ENCODE data around the gene PRAF2.
A peak's percentile ranks its signal among the peaks of the same experiment; 100 is the strongest.

PRAF2 gene

DNA sequence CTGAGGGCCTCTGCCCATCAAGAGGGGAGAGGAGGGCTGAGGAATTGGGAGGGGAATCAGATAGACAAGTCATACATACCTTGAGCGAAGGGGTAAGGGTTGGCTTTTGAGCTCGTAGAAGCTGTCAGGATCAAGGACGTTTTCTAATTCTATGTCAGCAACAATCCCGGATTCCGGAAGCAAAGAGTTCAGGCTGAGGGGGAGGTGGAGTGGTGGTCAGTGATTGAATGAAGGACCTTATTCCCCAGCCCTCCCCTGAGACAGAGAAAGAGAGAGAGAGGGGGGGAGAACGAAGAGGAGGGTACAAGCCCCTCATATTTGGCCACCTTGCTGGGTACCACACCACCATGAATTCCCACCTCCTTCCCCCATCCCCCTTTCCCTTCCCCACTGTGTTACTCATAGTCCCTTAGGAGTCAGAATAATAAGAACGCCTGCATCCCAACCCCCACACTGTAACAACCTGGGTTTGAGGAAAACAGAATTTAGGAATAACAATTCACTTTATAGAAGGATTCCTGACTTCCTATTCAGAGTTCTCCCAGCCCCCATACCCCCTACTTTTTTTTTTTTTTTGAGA is 33.3 kb downstream of the PRAF2 start:
- peak overlapping the region in 1 of 2 experiments; percentile 78 for H2BK12ac ChIP-seq (ENCODE audit: low read length in 2 of 2)
- H3K18ac ChIP-seq (ENCODE audit: low read depth in 1 of 2, low read length in 2 of 2): peak overlapping the region; percentile 5 to 80
- H3K36me3 ChIP-seq (ENCODE audit: control insufficient read depth in 1 of 2, insufficient read depth in 2 of 2, low read depth in 1 of 2, low read length in 2 of 2): peaks cover 23 to 32% of the 10 kb centered on the region in 2 experiments
- H2AK5ac ChIP-seq (ENCODE audit: low read length, severe bottlenecking): peak overlapping the region; percentile 19
- H2BK5ac ChIP-seq (ENCODE audit: low read depth, low read length, poor library complexity, severe bottlenecking): no peak overlapping the region
- H2BK120ac ChIP-seq (ENCODE audit: low read depth, low read length): peak overlapping the region; percentile 73
- H3K9ac ChIP-seq (ENCODE audit: low read length): peak overlapping the region; percentile 93
- no peak overlapping the region for H3K23ac ChIP-seq (ENCODE audit: low read length in 2 of 2)
- H4K8ac ChIP-seq (ENCODE audit: low read length): no peak overlapping the region
- H3K4me1 ChIP-seq (ENCODE audit: control insufficient read depth, insufficient read depth, low read depth, low read length): peaks cover 10% of the 10 kb centered on the region
- no peaks in the 10 kb centered on the region for H3K79me1 ChIP-seq (replicated peaks; ENCODE audit: low read length, poor library complexity, severe bottlenecking)
- peak overlapping the region; percentile 85 for H3K27ac ChIP-seq (ENCODE audit: low read length, poor library complexity, severe bottlenecking)
- H3K9me3 ChIP-seq (ENCODE audit: control insufficient read depth, low read length): no peaks in the 10 kb centered on the region
- WGBS: 0% methylated on average over 1 of the region's 7 CpGs
- H2AFZ ChIP-seq (ENCODE audit: low read depth, low read length): no peak overlapping the region
- peaks cover 0 to 4% of the 10 kb centered on the region in 2 experiments for H3K27me3 ChIP-seq (ENCODE audit: control insufficient read depth in 1 of 2, insufficient read depth in 1 of 2, low read length in 2 of 2)
- peak overlapping the region in 1 of 2 experiments; percentile 80 for H3K4ac ChIP-seq (ENCODE audit: low read depth in 1 of 2, low read length in 2 of 2)
- H3K4me2 ChIP-seq (ENCODE audit: low read length, poor library complexity, severe bottlenecking): peak overlapping the region; percentile 75
- H2BK15ac ChIP-seq (ENCODE audit: low read depth, poor library complexity, severe bottlenecking): no peak overlapping the region
- peak overlapping the region in 1 of 2 experiments; percentile 87 for H3K4me3 ChIP-seq (ENCODE audit: insufficient read depth in 1 of 2, low read depth in 1 of 2, low read length in 2 of 2)
- DNase-seq: peak; percentile 42
- no peak overlapping the region for H3K14ac ChIP-seq (ENCODE audit: low read length in 2 of 2)
- H4K91ac ChIP-seq (ENCODE audit: low read length): no peak overlapping the region

- Histone ChIP-seq H2AK5ac (ENCODE audit: low read length, severe bottlenecking) (peak overlapping the region; percentile 96), H4K91ac (ENCODE audit: low read length) (peak overlapping the region; percentile 61), H3K18ac (ENCODE audit: low read depth in 1 of 2, low read length in 2 of 2) (peak overlapping the region; percentile 91 to 98), H2AFZ (ENCODE audit: low read depth, low read length) (no peak overlapping the region), H2BK15ac (ENCODE audit: low read depth, poor library complexity, severe bottlenecking) (no peak overlapping the region), H3K4me1 (ENCODE audit: control insufficient read depth, insufficient read depth, low read depth, low read length) (peaks cover 10% of the 10 kb centered on the region), H3K4me3 (ENCODE audit: insufficient read depth in 1 of 2, low read depth in 1 of 2, low read length in 2 of 2) (peak overlapping the region in 1 of 2 experiments; percentile 87), H2BK120ac (ENCODE audit: low read depth, low read length) (peak overlapping the region; percentile 89), H3K9me3 (ENCODE audit: control insufficient read depth, low read length) (no peaks in the 10 kb centered on the region), H3K36me3 (ENCODE audit: control insufficient read depth in 1 of 2, insufficient read depth in 2 of 2, low read depth in 1 of 2, low read length in 2 of 2) (peaks cover 23 to 32% of the 10 kb centered on the region in 2 experiments), H3K9ac (ENCODE audit: low read length) (peak overlapping the region; percentile 93), H3K4ac (ENCODE audit: low read depth in 1 of 2, low read length in 2 of 2) (peak overlapping the region; percentile 87 to 91), H3K79me1 (replicated peaks; ENCODE audit: low read length, poor library complexity, severe bottlenecking) (no peaks in the 10 kb centered on the region), H3K27me3 (ENCODE audit: control insufficient read depth in 1 of 2, insufficient read depth in 1 of 2, low read length in 2 of 2) (peaks cover 0 to 4% of the 10 kb centered on the region in 2 experiments), H3K23ac (ENCODE audit: low read length in 2 of 2) (no peak overlapping the region), H2BK5ac (ENCODE audit: low read depth, low read length, poor library complexity, severe bottlenecking) (peak overlapping the region; percentile 44), H2BK12ac (ENCODE audit: low read length in 2 of 2) (peak overlapping the region; percentile 98), H3K27ac (ENCODE audit: low read length, poor library complexity, severe bottlenecking) (peak overlapping the region; percentile 88), H4K8ac (ENCODE audit: low read length) (peak overlapping the region; percentile 97), H3K4me2 (ENCODE audit: low read length, poor library complexity, severe bottlenecking) (peak overlapping the region; percentile 75), H3K14ac (ENCODE audit: low read length in 2 of 2) (peak overlapping the region in 1 of 2 experiments; percentile 93)
- peak; percentile 97 for DNase-seq
- WGBS: 0% methylated on average over 3 of the region's 9 CpGs
Measured at GRCh38 chrX:49039598-49040375, 34.0 kb downstream of the PRAF2 start.

GRCh38 chrX:49037883-49038475 is 35.8 kb downstream of the PRAF2 start:
- Histone ChIP-seq H3K18ac (ENCODE audit: low read depth in 1 of 2, low read length in 2 of 2) (no peak overlapping the region), H2AK5ac (ENCODE audit: low read length, severe bottlenecking) (no peak overlapping the region), H2BK120ac (ENCODE audit: low read depth, low read length) (no peak overlapping the region), H3K4me2 (ENCODE audit: low read length, poor library complexity, severe bottlenecking) (no peak overlapping the region), H3K27ac (ENCODE audit: low read length, poor library complexity, severe bottlenecking) (peak overlapping the region; percentile 35), H3K4me3 (ENCODE audit: insufficient read depth in 1 of 2, low read depth in 1 of 2, low read length in 2 of 2) (no peak overlapping the region), H2AFZ (ENCODE audit: low read depth, low read length) (no peak overlapping the region), H3K9ac (ENCODE audit: low read length) (peak overlapping the region; percentile 93), H3K4me1 (ENCODE audit: control insufficient read depth, insufficient read depth, low read depth, low read length) (peaks cover 16% of the 10 kb centered on the region), H3K36me3 (ENCODE audit: control insufficient read depth in 1 of 2, insufficient read depth in 2 of 2, low read depth in 1 of 2, low read length in 2 of 2) (peaks cover 38 to 50% of the 10 kb centered on the region in 2 experiments), H3K79me1 (replicated peaks; ENCODE audit: low read length, poor library complexity, severe bottlenecking) (peaks cover 6% of the 10 kb centered on the region), H3K14ac (ENCODE audit: low read length in 2 of 2) (no peak overlapping the region), H2BK15ac (ENCODE audit: low read depth, poor library complexity, severe bottlenecking) (no peak overlapping the region), H3K9me3 (ENCODE audit: control insufficient read depth, low read length) (no peaks in the 10 kb centered on the region), H2BK12ac (ENCODE audit: low read length in 2 of 2) (no peak overlapping the region), H3K4ac (ENCODE audit: low read depth in 1 of 2, low read length in 2 of 2) (no peak overlapping the region), H3K23ac (ENCODE audit: low read length in 2 of 2) (no peak overlapping the region), H4K91ac (ENCODE audit: low read length) (no peak overlapping the region), H4K8ac (ENCODE audit: low read length) (no peak overlapping the region), H3K27me3 (ENCODE audit: control insufficient read depth in 1 of 2, insufficient read depth in 1 of 2, low read length in 2 of 2) (peaks cover 0 to 4% of the 10 kb centered on the region in 2 experiments), H2BK5ac (ENCODE audit: low read depth, low read length, poor library complexity, severe bottlenecking) (no peak overlapping the region)
- DNase-seq: peak; percentile 60
- WGBS: 98% methylated on average over 10 of the region's 15 CpGs

- 100% methylated on average over 6 of the region's 6 CpGs for WGBS
Measured at GRCh38 chrX:49030283-49030682, 43.5 kb downstream of the PRAF2 start.

More at GRCh38 chrX:49030283-49030682, 43.5 kb downstream of the PRAF2 start:
- H2BK12ac ChIP-seq (ENCODE audit: low read length in 2 of 2): no peak overlapping the region
- no peak overlapping the region for H3K4me2 ChIP-seq (ENCODE audit: low read length, poor library complexity, severe bottlenecking)
- H3K4me3 ChIP-seq (ENCODE audit: insufficient read depth in 1 of 2, low read depth in 1 of 2, low read length in 2 of 2): no peak overlapping the region
- no peak overlapping the region for H3K4ac ChIP-seq (ENCODE audit: low read depth in 1 of 2, low read length in 2 of 2)
- no peak overlapping the region for H2BK5ac ChIP-seq (ENCODE audit: low read depth, low read length, poor library complexity, severe bottlenecking)
- H3K14ac ChIP-seq (ENCODE audit: low read length in 2 of 2): no peak overlapping the region
- H3K79me1 ChIP-seq (replicated peaks; ENCODE audit: low read length, poor library complexity, severe bottlenecking): peaks cover 9% of the 10 kb centered on the region
- no peak overlapping the region for H3K27ac ChIP-seq (ENCODE audit: low read length, poor library complexity, severe bottlenecking)
- H3K9ac ChIP-seq (ENCODE audit: low read length): no peak overlapping the region
- no peaks in the 10 kb centered on the region for H3K27me3 ChIP-seq (ENCODE audit: control insufficient read depth in 1 of 2, insufficient read depth in 1 of 2, low read length in 2 of 2)
- H2BK120ac ChIP-seq (ENCODE audit: low read depth, low read length): no peak overlapping the region
- H2AK5ac ChIP-seq (ENCODE audit: low read length, severe bottlenecking): no peak overlapping the region
- H3K23ac ChIP-seq (ENCODE audit: low read length in 2 of 2): no peak overlapping the region
- H3K9me3 ChIP-seq (ENCODE audit: control insufficient read depth, low read length): no peaks in the 10 kb centered on the region
- H2BK15ac ChIP-seq (ENCODE audit: low read depth, poor library complexity, severe bottlenecking): no peak overlapping the region
- no peak for DNase-seq
- no peak overlapping the region for H4K91ac ChIP-seq (ENCODE audit: low read length)
- peaks cover 7% of the 10 kb centered on the region for H3K4me1 ChIP-seq (ENCODE audit: control insufficient read depth, insufficient read depth, low read depth, low read length)
- no peak overlapping the region for H2AFZ ChIP-seq (ENCODE audit: low read depth, low read length)
- no peak overlapping the region for H4K8ac ChIP-seq (ENCODE audit: low read length)
- H3K18ac ChIP-seq (ENCODE audit: low read depth in 1 of 2, low read length in 2 of 2): no peak overlapping the region
- H3K36me3 ChIP-seq (ENCODE audit: control insufficient read depth in 1 of 2, insufficient read depth in 2 of 2, low read depth in 1 of 2, low read length in 2 of 2): peaks cover 45 to 60% of the 10 kb centered on the region in 2 experiments

All from mesenchymal stem cell (in vitro differentiated cells and primary cell).